Mesendoderm (in vitro differentiated cells): Measurements from ENCODE around the gene SKP1.

Source experiments
- DNase-seq: peaks from one replicate; pipeline ENCODE4 v3.0.0; 2013
- H2AK5ac ChIP-seq: 2 replicates; pipeline ENCODE4 v1.6.1; 2013; ENCODE audit warnings: low read length, inconsistent platforms
- H2BK120ac ChIP-seq: 2 replicates; pipeline ENCODE4 v1.6.1; 2013; ENCODE audit warnings: low read depth, mild to moderate bottlenecking, low read length, moderate library complexity, mixed read lengths
- H2BK15ac ChIP-seq: replicated peaks from 2 replicates; pipeline ENCODE4 v1.6.1; 2013; ENCODE audit warnings: low read depth, mild to moderate bottlenecking, moderate library complexity
- H2BK5ac ChIP-seq: 2 replicates; pipeline ENCODE4 v1.6.1; 2013; ENCODE audit warnings: low read length, inconsistent platforms
- H3K18ac ChIP-seq: 2 replicates; pipeline ENCODE4 v1.6.1; 2013; ENCODE audit warnings: mild to moderate bottlenecking, low read length, mixed read lengths
- H3K23ac ChIP-seq: one replicate; pipeline ENCODE4 v1.6.1; 2013; ENCODE audit warnings: low read length
- H3K27ac ChIP-seq: 2 replicates; pipeline ENCODE4 v1.5.1; 2013; ENCODE audit warnings: low read depth, mild to moderate bottlenecking, inconsistent platforms, low read length, moderate library complexity
- H3K27me3 ChIP-seq: 2 replicates; pipeline ENCODE4 v1.6.1; 2013; ENCODE audit warnings: low read length, control low read depth, mild to moderate bottlenecking, inconsistent platforms; ENCODE audit not compliant: insufficient read depth, poor library complexity
- H3K36me3 ChIP-seq: 2 replicates; pipeline ENCODE4 v1.6.1; 2013; ENCODE audit warnings: low read length, inconsistent platforms; ENCODE audit not compliant: control insufficient read depth, insufficient read depth
- H3K4ac ChIP-seq: one replicate; pipeline ENCODE4 v1.6.1; 2013; ENCODE audit warnings: low read depth, mild to moderate bottlenecking, low read length, moderate library complexity
- H3K4me1 ChIP-seq: 2 replicates; pipeline ENCODE4 v1.6.1; 2013; ENCODE audit warnings: low read depth, low read length, inconsistent platforms; ENCODE audit not compliant: control insufficient read depth
- H3K4me2 ChIP-seq: 2 replicates; pipeline ENCODE4 v1.6.1; 2013; ENCODE audit warnings: low read length
- H3K4me3 ChIP-seq: 2 replicates; pipeline ENCODE4 v1.5.1; 2013; ENCODE audit warnings: mild to moderate bottlenecking, low read length
- H3K56ac ChIP-seq: one replicate; pipeline ENCODE4 v1.6.1; 2013; ENCODE audit warnings: low read length
- H3K79me1 ChIP-seq: 2 replicates; pipeline ENCODE4 v1.6.1; 2013; ENCODE audit warnings: low read length, inconsistent platforms
- H3K79me2 ChIP-seq: 2 replicates; pipeline ENCODE4 v1.6.1; 2013; ENCODE audit warnings: mild to moderate bottlenecking, low read length; ENCODE audit not compliant: control insufficient read depth, insufficient read depth
- H3K9ac ChIP-seq: 2 replicates; pipeline ENCODE4 v1.6.1; 2013; ENCODE audit warnings: low read length, inconsistent platforms
- H4K5ac ChIP-seq: one replicate; pipeline ENCODE4 v1.6.1; 2013; ENCODE audit warnings: low read length
- H4K8ac ChIP-seq: one replicate; pipeline ENCODE4 v1.6.1; 2013; ENCODE audit warnings: low read depth, mild to moderate bottlenecking, control low read depth, low read length, moderate library complexity
- WGBS: extraction: QIAGEN DNeasy Blood & Tissue Kit; methylation state at CpG from one replicate; pipeline ENCODE4 v1.1.7; 2013; ENCODE audit warnings: low lambda C conversion rate, missing lambda C conversion rate; ENCODE audit not compliant: insufficient coverage; ENCODE audit errors: extremely low coverage; 5-methylcytosine and 5-hydroxymethylcytosine counted together

Gene SKP1

GRCh38 chr5:134174841-134175839 lies 1.6 kb downstream of the SKP1 start:
- H3K79me1 ChIP-seq: peaks cover 9% of the 10 kb centered on the region
- no peak overlapping the region for H2AK5ac ChIP-seq
- H3K18ac ChIP-seq: no peak overlapping the region
- H3K27ac ChIP-seq: no peak overlapping the region
- H3K79me2 ChIP-seq: peaks cover 47% of the 10 kb centered on the region
- H3K4me1 ChIP-seq: peaks cover 3% of the 10 kb centered on the region
- no peak overlapping the region for H4K5ac ChIP-seq
- no peak overlapping the region for H4K8ac ChIP-seq
- H3K27me3 ChIP-seq: no peaks in the 10 kb centered on the region
- no peak overlapping the region for H2BK120ac ChIP-seq
- H3K4me3 ChIP-seq: peak overlapping the region; percentile 91
- no peak overlapping the region for H2BK5ac ChIP-seq
- no peak overlapping the region for H3K23ac ChIP-seq
- peaks cover 5% of the 10 kb centered on the region for H3K36me3 ChIP-seq
- H3K4me2 ChIP-seq: peak overlapping the region; percentile 88
- peak overlapping the region; percentile 96 for H3K9ac ChIP-seq
- H3K4ac ChIP-seq: no peak overlapping the region
- DNase-seq: peak; percentile 50
- peak overlapping the region; percentile 6 for H3K56ac ChIP-seq
- WGBS: no CpG with 5 or more reads among the region's 10 CpGs
- no peak overlapping the region for H2BK15ac ChIP-seq

GRCh38 chr5:134171972-134172371 lies 4.8 kb downstream of the SKP1 start:
- no peak overlapping the region for H3K56ac ChIP-seq
- H2AK5ac ChIP-seq: no peak overlapping the region
- H3K79me2 ChIP-seq: peaks cover 53% of the 10 kb centered on the region
- no peak overlapping the region for H4K5ac ChIP-seq
- no peak overlapping the region for H3K9ac ChIP-seq
- no peak overlapping the region for H2BK5ac ChIP-seq
- no peaks in the 10 kb centered on the region for H3K27me3 ChIP-seq
- no peaks in the 10 kb centered on the region for H3K4me1 ChIP-seq
- H3K79me1 ChIP-seq: peaks cover 13% of the 10 kb centered on the region
- H2BK15ac ChIP-seq: no peak overlapping the region
- DNase-seq: no peak
- H2BK120ac ChIP-seq: no peak overlapping the region
- H3K4me2 ChIP-seq: no peak overlapping the region
- peaks cover 5% of the 10 kb centered on the region for H3K36me3 ChIP-seq
- no peak overlapping the region for H4K8ac ChIP-seq
- H3K27ac ChIP-seq: no peak overlapping the region
- no peak overlapping the region for H3K4ac ChIP-seq
- WGBS: no CpG with 5 or more reads among the region's 4 CpGs
- no peak overlapping the region for H3K23ac ChIP-seq
- H3K18ac ChIP-seq: no peak overlapping the region
- H3K4me3 ChIP-seq: no peak overlapping the region

DNA sequence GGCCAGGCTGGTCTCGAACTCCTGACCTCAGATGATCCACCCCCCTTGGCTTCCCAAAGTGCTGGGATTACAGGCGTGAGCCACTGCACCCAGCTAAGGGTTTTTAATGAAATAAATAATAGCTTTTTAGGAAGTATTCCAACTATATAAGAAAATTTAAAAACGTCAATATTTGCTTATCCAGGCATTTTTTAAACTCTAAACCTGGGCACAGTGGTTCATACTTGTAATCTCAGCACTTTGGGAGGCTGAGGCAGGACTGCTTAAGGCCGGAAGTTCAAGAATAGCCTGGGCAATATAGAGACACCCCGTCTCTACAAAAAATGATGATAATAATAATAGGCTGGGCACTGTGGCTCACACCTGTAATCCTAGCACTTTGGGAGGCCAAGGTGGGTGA lies 14.2 kb downstream of the SKP1 start:
- no peaks in the 10 kb centered on the region for H3K4me1 ChIP-seq
- no peak overlapping the region for H2BK120ac ChIP-seq
- peaks cover 3% of the 10 kb centered on the region for H3K79me1 ChIP-seq
- WGBS: no CpG with 5 or more reads among the region's 5 CpGs
- no peak overlapping the region for H3K4me3 ChIP-seq
- no peak overlapping the region for H3K27ac ChIP-seq
- H3K4ac ChIP-seq: no peak overlapping the region
- H4K5ac ChIP-seq: no peak overlapping the region
- H3K27me3 ChIP-seq: no peaks in the 10 kb centered on the region
- H3K23ac ChIP-seq: no peak overlapping the region
- no peak overlapping the region for H2BK5ac ChIP-seq
- H3K4me2 ChIP-seq: no peak overlapping the region
- no peak overlapping the region for H4K8ac ChIP-seq
- no peak overlapping the region for H2AK5ac ChIP-seq
- DNase-seq: no peak
- H3K79me2 ChIP-seq: peaks cover 3% of the 10 kb centered on the region
- no peak overlapping the region for H2BK15ac ChIP-seq
- H3K9ac ChIP-seq: no peak overlapping the region
- H3K56ac ChIP-seq: no peak overlapping the region
- peaks cover 4% of the 10 kb centered on the region for H3K36me3 ChIP-seq
- H3K18ac ChIP-seq: no peak overlapping the region

DNA sequence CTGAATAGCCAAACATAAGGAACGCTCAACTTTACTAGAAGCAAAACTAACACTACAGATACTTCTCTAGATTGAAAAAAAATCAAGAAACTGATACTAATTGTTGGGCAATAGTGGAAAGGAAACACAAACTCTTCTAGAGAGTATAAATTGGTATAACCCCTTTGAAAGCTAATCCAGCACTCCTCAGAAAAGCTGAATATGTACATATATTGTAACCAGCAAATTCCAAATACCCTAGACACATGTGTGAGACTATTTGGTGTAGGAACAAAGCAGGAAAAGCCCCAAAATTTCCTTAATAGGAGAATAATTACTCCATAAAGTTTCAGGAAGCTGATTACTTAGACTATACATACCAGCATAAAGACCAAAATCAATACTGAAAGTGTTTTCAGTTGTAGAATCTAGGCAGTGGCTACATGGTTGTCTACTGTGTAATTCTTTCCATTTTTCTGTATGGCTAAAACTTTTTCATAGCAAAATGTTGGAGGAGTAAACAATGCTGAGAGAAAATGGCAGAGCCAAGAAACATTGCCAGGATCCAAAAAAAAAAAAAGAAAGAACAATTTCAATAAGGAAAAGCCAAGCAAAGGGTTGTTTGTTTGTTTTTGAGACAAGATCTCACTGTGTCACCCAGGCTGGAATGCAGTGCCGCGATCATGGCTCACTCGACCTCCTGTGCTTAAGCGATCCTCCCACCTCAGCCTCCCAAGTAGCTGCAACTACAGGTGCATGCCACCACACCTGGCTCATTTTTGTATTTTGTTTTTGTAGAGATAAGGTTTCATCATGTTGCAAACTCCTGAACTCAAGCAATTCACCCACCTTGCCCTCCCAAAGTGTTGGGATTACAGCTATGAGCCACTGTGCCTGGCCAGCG lies 15.0 kb downstream of the SKP1 start:
- H2AK5ac ChIP-seq: no peak overlapping the region
- no peaks in the 10 kb centered on the region for H3K27me3 ChIP-seq
- H3K4ac ChIP-seq: no peak overlapping the region
- H3K4me1 ChIP-seq: no peaks in the 10 kb centered on the region
- no peak overlapping the region for H3K27ac ChIP-seq
- H3K56ac ChIP-seq: no peak overlapping the region
- no peak for DNase-seq
- H2BK15ac ChIP-seq: no peak overlapping the region
- no peak overlapping the region for H3K4me3 ChIP-seq
- H2BK120ac ChIP-seq: no peak overlapping the region
- H3K79me2 ChIP-seq: peaks cover 3% of the 10 kb centered on the region
- no CpG with 5 or more reads among the region's 6 CpGs for WGBS
- H4K5ac ChIP-seq: no peak overlapping the region
- H3K9ac ChIP-seq: no peak overlapping the region
- H3K18ac ChIP-seq: no peak overlapping the region
- no peak overlapping the region for H3K23ac ChIP-seq
- H4K8ac ChIP-seq: no peak overlapping the region
- no peak overlapping the region for H3K4me2 ChIP-seq
- peaks cover 3% of the 10 kb centered on the region for H3K79me1 ChIP-seq
- no peak overlapping the region for H2BK5ac ChIP-seq
- peaks cover 4% of the 10 kb centered on the region for H3K36me3 ChIP-seq

GRCh38 chr5:134153657-134154056 lies 23.1 kb downstream of the SKP1 start:
- Histone ChIP-seq H3K4me2 (no peak overlapping the region), H3K27ac (no peak overlapping the region), H3K27me3 (no peaks in the 10 kb centered on the region), H3K4me3 (no peak overlapping the region), H4K8ac (no peak overlapping the region), H3K4ac (no peak overlapping the region), H2AK5ac (no peak overlapping the region), H4K5ac (no peak overlapping the region), H3K56ac (no peak overlapping the region), H3K9ac (no peak overlapping the region), H3K4me1 (no peaks in the 10 kb centered on the region), H3K79me2 (peaks cover 1% of the 10 kb centered on the region), H3K18ac (no peak overlapping the region), H3K23ac (no peak overlapping the region), H2BK15ac (no peak overlapping the region), H2BK120ac (no peak overlapping the region), H3K79me1 (peaks cover 12% of the 10 kb centered on the region), H3K36me3 (peaks cover 7% of the 10 kb centered on the region), H2BK5ac (no peak overlapping the region)
- DNase-seq: no peak
- WGBS: no CpG with 5 or more reads among the region's 1 CpG
